Astrocyte of the spinal cord (primary cell): ENCODE data around the gene P2RY12.

Experiments
- DNase-seq: peaks from one replicate; pipeline ENCODE4 v3.0.0; 2011; ENCODE audit warnings: low read depth, low spot score
- H3K4me3 ChIP-seq: 2 replicates; pipeline ENCODE4 v1.5.1; 2011; ENCODE audit warnings: low read depth, mild to moderate bottlenecking, low read length, moderate library complexity
- CTCF ChIP-seq: IDR thresholded peaks from 2 replicates; pipeline ENCODE4 v1.5.1; 2012; ENCODE audit warnings: low read depth, mild to moderate bottlenecking, low read length, inconsistent platforms
- in situ Hi-C: cut with HindIII; loops from 2 replicates; pipeline ENCODE4 v1.10.0; 2017; ENCODE audit warnings: low sequenced_read_pairs

The P2RY12 gene

GRCh38 chr3:151314137-151314536 lies 70.4 kb downstream of the P2RY12 start:
- TF ChIP-seq CTCF = no peak
- no peak overlapping the region for H3K4me3 ChIP-seq
- in situ Hi-C loops = no loop called here
- DNase-seq = no peak

- no peak overlapping the region for H3K4me3 ChIP-seq
- in situ Hi-C loops = no loop called here
Measured at GRCh38 chr3:151312972-151313371, 71.6 kb downstream of the P2RY12 start.

GRCh38 chr3:151309566-151309965 lies 75.0 kb downstream of the P2RY12 start:
- in situ Hi-C loops = no loop called here
- DNase-seq = no peak
- no peak overlapping the region for H3K4me3 ChIP-seq
- TF ChIP-seq CTCF = no peak

More at GRCh38 chr3:151312972-151313371, 71.6 kb downstream of the P2RY12 start:
- no peak for DNase-seq
- no peak for TF ChIP-seq CTCF

GRCh38 chr3:151307583-151308488 lies 76.7 kb downstream of the P2RY12 start:
- no peak for TF ChIP-seq CTCF
- no peak overlapping the region for H3K4me3 ChIP-seq
- DNase-seq = peak; percentile 49
- in situ Hi-C loops = no loop called here

- no peak for DNase-seq
- in situ Hi-C loops = no loop called here
- TF ChIP-seq CTCF = no peak
- no peak overlapping the region for H3K4me3 ChIP-seq
Measured at GRCh38 chr3:151307131-151307530, 77.4 kb downstream of the P2RY12 start.

GRCh38 chr3:151306168-151306810 lies 78.3 kb downstream of the P2RY12 start:
- no peak for DNase-seq
- no peak for TF ChIP-seq CTCF
- in situ Hi-C loops = no loop called here
- no peak overlapping the region for H3K4me3 ChIP-seq
